Esophagus squamous epithelium (tissue), 5 donors: ENCODE data around the gene SEC23A. TPM values are rescaled to one million over a fixed set of nuclear protein-coding genes. Genes with fewer than 3 reads are reported as not detected.
"Not testable (repeated sequence)": the region's sequence is repeated elsewhere in the genome, so short reads cannot be mapped to it uniquely, and the experiment has no call there.

Source experiments
- DNase-seq: peaks from one replicate; lab custom pipeline; 2025; lab: John Stamatoyannopoulos, UW
- H3K27ac ChIP-seq, 4 donors: fragments of 200-600 bp; sonication (generic); one replicate each; pipeline ENCODE4 v1.5.1; 2016 to 2019; ENCODE audit warnings: mild to moderate bottlenecking in 1 of 4
- H3K27me3 ChIP-seq, 4 donors: fragments of 200-600 bp; sonication (generic); 1 replicate in 3 of 4; 2 replicates in 1 of 4; pipeline versions ENCODE4 v1.5.1 to v1.6.0; 2017 to 2021; ENCODE audit warnings: antibody characterized with exemption in 1 of 4
- H3K36me3 ChIP-seq, 3 donors: fragments of 200-600 bp; sonication (generic); one replicate each; pipeline ENCODE4 v1.5.1; 2016 to 2019
- H3K4me1 ChIP-seq, 3 donors: fragments of 200-600 bp; sonication (generic); one replicate each; pipeline ENCODE4 v1.5.1; 2017 to 2019
- H3K4me3 ChIP-seq, 4 donors: fragments of 200-600 bp; sonication (generic); 1 replicate in 3 of 4; 2 replicates in 1 of 4; pipeline ENCODE4 v1.5.1; 2016 to 2019; ENCODE audit warnings: mild to moderate bottlenecking in 2 of 4, moderate library complexity in 1 of 4
- H3K9me3 ChIP-seq, 3 donors: fragments of 200-600 bp; sonication (generic); one replicate each; pipeline ENCODE4 v1.5.1; 2016 to 2019
- CTCF ChIP-seq, 6 experiments: fragments of 450-650 bp in 4 of 6; fragments of 200-600 bp in 2 of 6; sonication (generic) in 2 of 6; IDR thresholded peaks; one replicate each; pipeline ENCODE4 v1.5.1; 2016 to 2019; ENCODE audit warnings: antibody characterized with exemption in 6 of 6, mild to moderate bottlenecking in 4 of 6, moderate library complexity in 4 of 6
- POLR2A ChIP-seq, 4 donors: fragments of 450-650 bp; IDR thresholded peaks; one replicate each; pipeline ENCODE4 v1.6.1; 2017; ENCODE audit warnings: antibody characterized with exemption in 4 of 4, mild to moderate bottlenecking in 4 of 4, moderate library complexity in 3 of 4
- WGBS, 2 donors: methylation state at CpG; one replicate each; pipeline ENCODE4 v1.1.5; 2018; 5-methylcytosine and 5-hydroxymethylcytosine counted together
- intact Hi-C: fragments of 100-400 bp; cut with DNase I; formaldehyde crosslinking; loops from one replicate; pipeline ENCODE4 v1.15.0; 2022
- total RNA-seq, 4 donors: library from RNA; depleted of rRNA; stranded (reverse); fragments of >200 nt; gene quantifications; one replicate each; pipeline ENCODE4 v1.1.0, GENCODE V29; 2016
- donor health status: DM: yes; HTN: yes; CAD: no.

The SEC23A gene
- total RNA-seq, 4 donors from 2014 or later = 25.1 to 52.5 (median 42.2) TPM

DNA sequence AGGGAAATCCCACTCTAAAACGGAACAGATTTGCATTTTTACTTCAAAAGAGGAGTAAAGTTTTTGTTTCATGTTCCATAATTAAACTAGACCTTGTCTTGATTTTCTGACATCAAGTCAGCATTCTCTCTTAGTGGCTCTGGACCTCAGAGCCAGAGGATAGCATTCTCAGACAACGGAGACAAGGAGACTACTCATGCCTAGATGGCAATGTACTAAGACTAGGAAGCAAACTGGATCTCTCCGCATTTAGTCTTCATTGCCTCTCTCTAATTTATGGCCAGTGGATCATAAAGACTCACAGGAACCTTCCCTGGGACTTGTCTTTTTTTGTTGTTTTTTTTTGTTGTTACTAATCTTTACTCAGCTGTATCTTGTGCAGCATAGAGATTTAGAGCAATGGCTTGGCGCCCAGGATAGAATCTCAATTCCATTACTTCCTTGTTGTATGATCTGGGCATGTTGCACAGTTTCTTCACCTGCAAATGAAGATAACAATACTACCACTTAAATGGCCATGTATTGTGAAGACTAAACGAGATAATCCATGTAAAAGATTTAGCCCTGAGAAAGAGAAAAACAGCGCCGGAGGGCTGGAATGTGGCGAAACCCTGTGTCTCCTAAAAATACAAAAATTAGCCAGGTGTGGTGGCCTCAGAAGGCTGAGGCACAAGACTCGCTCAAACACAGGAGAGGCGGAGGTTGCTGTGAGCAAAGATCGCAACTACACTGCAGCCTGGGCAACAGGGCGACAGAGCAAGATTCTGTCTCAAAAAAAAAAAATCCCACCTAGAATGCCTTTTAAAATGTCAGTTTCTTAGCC, 7.1 kb upstream of the SEC23A start:
- Histone ChIP-seq H3K27me3 (no peaks in the 10 kb centered on the region), H3K4me3 (peak overlapping the region in 1 of 4 donors; percentile 32), H3K36me3 (no peaks in the 10 kb centered on the region), H3K4me1 (peaks cover 5 to 21% (median 5%) of the 10 kb centered on the region in 3 donors), H3K27ac (no peak overlapping the region), H3K9me3 (no peaks in the 10 kb centered on the region)
- intact Hi-C loops = loop anchor here (10.0 kb wide), 2 partner anchors 55 to 325 kb away; partner anchors contain the start of gene FBXO33
- WGBS, 2 donors = 64 to 72% methylated on average over 12 of the region's 12 CpGs
- DNase-seq = no peak
- TF ChIP-seq CTCF (IDR thresholded peaks at IDR 0.05) (no peak), POLR2A (IDR thresholded peaks at IDR 0.05) (no peak)

- no peak overlapping the region for H3K4me3 ChIP-seq
- no peak for DNase-seq
- no peak overlapping the region for H3K27ac ChIP-seq
- no peaks in the 10 kb centered on the region for H3K36me3 ChIP-seq
- H3K27me3 ChIP-seq = no peaks in the 10 kb centered on the region
- 88 to 89% methylated on average over 3 of the region's 3 CpGs for whole genome bisulfite sequencing, 2 donors
- TF ChIP-seq POLR2A (IDR thresholded peaks at IDR 0.05) (no peak), CTCF (IDR thresholded peaks at IDR 0.05) (no peak)
- intact Hi-C loops = loop anchor here (10.0 kb wide), 1 partner anchor 326 kb away; the partner anchor contains the start of gene FBXO33
- peaks cover 4 to 21% (median 6%) of the 10 kb centered on the region in 3 donors for H3K4me1 ChIP-seq
- no peaks in the 10 kb centered on the region for H3K9me3 ChIP-seq
Observed at GRCh38 chr14:39108791-39109190, 5.8 kb upstream of the SEC23A start.

DNA sequence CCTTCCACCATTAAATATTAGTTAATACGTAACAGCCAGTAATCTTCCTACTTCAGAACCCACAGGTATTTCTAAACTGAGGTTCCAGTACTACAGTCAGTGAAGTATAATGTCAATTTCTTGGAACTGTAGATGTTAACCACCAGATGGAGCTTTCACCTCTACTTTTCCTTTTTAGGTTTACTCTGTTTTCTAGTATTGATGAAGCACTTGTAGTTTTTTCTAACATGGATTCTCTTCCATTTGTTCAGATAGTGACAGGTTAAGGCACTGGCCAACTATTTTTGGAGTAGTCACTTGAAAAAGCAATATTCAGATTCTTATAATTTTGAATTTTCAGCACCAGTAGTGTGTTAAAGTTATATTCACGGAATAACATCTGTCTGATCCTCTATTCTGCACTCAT, 4.6 kb upstream of the SEC23A start:
- TF ChIP-seq CTCF (IDR thresholded peaks at IDR 0.05) (peak in 5 of 6 experiments; percentile 28 to 61 (median 40)), POLR2A (IDR thresholded peaks at IDR 0.05) (no peak)
- Histone ChIP-seq H3K4me1 (peaks cover 7 to 18% (median 8%) of the 10 kb centered on the region in 3 donors), H3K27me3 (no peaks in the 10 kb centered on the region), H3K27ac (no peak overlapping the region), H3K36me3 (no peaks in the 10 kb centered on the region), H3K9me3 (no peaks in the 10 kb centered on the region), H3K4me3 (no peak overlapping the region)
- DNase-seq = no peak
- intact Hi-C loops = loop anchor here (10.0 kb wide), 1 partner anchor 327 kb away; the partner anchor contains the start of gene FBXO33
- 70 to 71% methylated on average over 2 of the region's 2 CpGs for WGBS, 2 donors

GRCh38 chr14:39104078-39104801, 1.2 kb upstream of the SEC23A start:
- peak overlapping the region; percentile 94 to 100 (median 98) for H3K27ac ChIP-seq
- H3K27me3 ChIP-seq, H3K9me3 ChIP-seq, DNase-seq, H3K36me3 ChIP-seq: not testable (repeated sequence)
- peak overlapping the region; percentile 66 to 97 (median 84) for H3K4me3 ChIP-seq
- intact Hi-C loops = loop anchor here (10.0 kb wide), 1 partner anchor 331 kb away; the partner anchor contains the start of gene FBXO33
- WGBS, 2 donors = 77 to 81% methylated on average over 17 of the region's 17 CpGs
- peaks cover 7 to 46% (median 8%) of the 10 kb centered on the region in 3 donors for H3K4me1 ChIP-seq

- peaks cover 10 to 56% (median 12%) of the 10 kb centered on the region in 3 donors for H3K4me1 ChIP-seq
- H3K4me3 ChIP-seq = peak overlapping the region; percentile 66 to 97 (median 84)
- TF ChIP-seq CTCF (IDR thresholded peaks at IDR 0.05) (no peak), POLR2A (IDR thresholded peaks at IDR 0.05) (no peak)
- 3 to 4% methylated on average over 12 to 15 of the region's 23 CpGs for WGBS, 2 donors
- peak overlapping the region; percentile 94 to 100 (median 98) for H3K27ac ChIP-seq
- intact Hi-C loops = loop anchor here (10.0 kb wide), 1 partner anchor 332 kb away; the partner anchor contains the start of gene FBXO33
- H3K36me3 ChIP-seq = peaks cover 0 to 9% (median 0%) of the 10 kb centered on the region in 3 donors
- DNase-seq = no peak
- no peaks in the 10 kb centered on the region for H3K27me3 ChIP-seq
- no peaks in the 10 kb centered on the region for H3K9me3 ChIP-seq
Observed at GRCh38 chr14:39102265-39102968, 618 bp downstream of the SEC23A start.
